ENCODE results near the gene KRI1.

KRI1 gene

DNA sequence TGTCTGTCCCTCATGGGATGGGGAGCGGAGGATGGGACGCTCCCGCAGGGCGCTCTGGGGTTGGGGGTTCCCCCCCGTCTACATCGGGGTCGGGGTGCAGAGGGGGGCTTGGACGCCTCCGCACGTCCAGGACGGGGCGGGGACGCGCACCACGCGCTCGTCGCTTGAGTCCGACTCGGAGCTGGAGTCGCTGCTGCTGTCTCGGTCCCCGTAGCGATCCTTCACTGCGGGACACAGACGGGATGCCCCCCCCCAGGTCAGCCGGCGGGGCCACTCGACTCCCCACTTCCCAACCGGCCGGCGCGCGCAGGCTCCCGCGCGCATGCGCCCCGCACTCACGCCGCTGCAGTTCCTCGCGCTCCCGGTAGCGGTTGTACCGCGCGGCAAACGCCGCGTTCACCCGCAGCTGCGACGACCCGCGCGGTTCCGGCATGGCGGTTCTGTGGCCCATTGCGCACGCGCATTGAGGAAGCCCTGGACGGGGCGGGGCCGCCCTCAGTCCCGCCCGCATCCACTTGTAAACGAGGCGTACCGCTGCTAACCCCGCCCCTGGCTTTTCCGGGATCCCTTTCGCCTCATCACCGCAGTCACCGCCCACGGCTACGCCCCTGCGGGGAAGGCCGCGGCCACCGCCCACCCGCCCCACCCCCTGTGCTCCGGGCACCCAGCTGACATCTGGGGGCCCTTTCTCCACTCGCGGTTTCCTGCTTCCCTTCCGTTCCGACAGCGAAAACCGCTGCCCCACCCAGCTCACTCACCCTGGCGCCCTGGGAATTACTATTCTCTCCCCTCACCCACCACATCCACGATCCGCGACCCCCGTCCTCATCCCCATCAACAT, at the start of gene KRI1:
TSS of gene KRI1 (minus strand) at position 444 of the 841 bp plus-strand sequence. CDS start at position 433, 11 bp downstream.
- DNase-seq, result peak; percentile 94

- DNase-seq, result no peak
These were observed 46.8 kb upstream of the KRI1 start for GRCh38 chr19:10612499-10613119.

- no peak for DNase-seq
These were observed 46.1 kb upstream of the KRI1 start for GRCh38 chr19:10611907-10612306.

DNA sequence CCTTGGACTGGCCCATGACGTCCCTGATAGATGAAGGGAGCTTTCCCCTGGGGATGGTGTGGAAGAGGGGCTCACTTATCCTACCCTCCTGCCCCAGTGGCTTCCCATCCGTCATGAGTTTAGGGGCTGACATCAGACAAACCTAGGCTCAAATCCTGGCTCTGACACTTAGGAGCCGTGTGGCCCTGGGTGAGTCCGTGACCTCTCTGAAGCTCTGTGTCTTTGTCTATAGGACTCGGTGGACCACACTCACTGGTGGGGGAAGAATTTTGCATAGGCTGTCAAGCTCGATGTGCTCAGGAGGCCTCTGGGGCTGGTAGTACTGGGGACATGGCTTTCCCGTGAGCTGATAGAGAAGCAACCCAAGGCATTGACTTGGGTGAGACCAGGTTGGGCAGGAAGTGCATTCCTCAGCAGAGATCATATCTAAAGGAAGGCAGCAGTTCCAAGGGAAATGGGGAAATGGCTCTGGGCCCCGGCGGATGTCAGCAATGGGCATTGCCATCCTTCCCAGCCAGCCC, 38.7 kb upstream of the KRI1 start:
- no peak for DNase-seq

GRCh38 chr19:10603873-10604459, 38.2 kb upstream of the KRI1 start:
- DNase-seq, result no peak

DNA sequence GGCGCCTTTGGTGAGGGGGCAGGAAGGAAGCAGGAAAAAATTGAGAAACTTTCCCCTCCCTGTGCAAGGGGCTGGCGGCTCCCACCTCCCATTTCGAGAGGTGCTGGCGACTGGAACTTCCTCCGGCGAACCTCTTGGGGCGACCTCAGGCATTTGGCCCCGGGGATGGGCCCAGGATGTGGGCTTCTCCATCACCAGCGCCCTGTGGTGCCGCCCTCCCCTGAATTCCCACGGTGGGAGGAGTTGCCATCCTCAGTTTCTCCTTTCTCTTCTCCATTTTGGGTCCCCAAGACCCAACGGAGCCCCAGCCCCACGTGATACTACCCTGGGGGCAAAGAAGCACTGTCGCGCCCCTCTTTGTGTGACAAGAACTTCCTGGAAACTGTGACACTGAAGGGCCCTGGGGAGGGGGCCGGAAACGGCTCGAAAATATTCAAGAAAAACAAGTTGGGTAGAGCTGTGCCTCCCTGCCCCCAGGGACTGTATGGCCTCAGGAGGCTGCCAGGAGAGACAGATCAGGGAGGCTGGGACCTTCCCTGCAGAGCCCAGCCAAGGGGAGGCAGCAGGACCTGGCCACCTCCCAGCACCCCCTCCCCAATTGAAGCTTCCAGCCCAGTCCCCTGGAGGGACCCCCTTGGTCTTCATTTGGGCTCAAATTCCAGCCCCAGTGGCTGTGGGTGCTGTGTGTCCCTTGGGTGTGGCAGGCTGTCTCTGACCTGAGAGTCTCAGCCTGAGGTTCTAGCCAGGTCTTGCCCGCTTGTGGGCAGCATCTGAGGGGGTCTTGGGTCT, 37.5 kb upstream of the KRI1 start:
- DNase-seq, result no peak

DNA sequence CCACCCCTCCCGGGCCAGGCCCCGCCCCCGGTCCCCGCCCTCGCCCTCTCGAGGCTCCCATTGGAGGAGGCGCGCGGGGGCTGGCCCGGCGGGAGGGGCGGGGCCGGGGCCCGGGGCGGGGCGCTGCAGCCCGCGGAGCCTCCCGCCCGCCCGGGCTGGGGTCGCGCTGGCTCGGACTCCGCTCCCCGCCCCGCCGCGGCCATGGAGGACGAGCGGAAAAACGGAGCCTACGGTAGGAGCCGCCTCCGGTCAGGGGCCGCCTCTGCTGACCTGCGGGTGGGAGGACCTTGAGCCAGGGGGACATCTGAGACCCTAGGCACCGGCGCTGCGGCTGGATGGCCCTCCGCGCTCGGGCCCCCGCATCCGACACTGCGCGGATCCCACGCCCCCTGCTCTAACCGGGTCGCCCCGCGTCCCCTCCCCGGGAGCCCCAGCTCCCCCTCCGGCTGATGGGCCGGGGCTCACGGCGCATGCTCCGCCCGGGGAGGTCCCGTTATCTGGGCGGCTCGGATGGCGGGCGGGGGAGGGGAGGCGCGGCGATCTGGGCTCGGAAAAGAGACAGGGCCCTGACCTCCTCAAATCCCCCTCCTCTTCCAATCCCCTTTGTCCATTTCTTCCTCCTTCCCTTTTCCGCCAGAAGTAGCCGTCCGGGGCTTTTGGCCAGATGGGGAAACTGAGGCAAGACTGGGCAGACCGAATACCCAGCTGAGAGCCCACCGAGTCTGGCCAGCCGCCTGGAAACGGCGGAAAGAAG, 36.7 kb upstream of the KRI1 start:
- DNase-seq, result peak; percentile 50

- no peak for DNase-seq
These were observed 36.2 kb upstream of the KRI1 start for GRCh38 chr19:10601999-10602329.

- DNase-seq, result no peak
These were observed 34.3 kb upstream of the KRI1 start for GRCh38 chr19:10600149-10600548.

GRCh38 chr19:10593820-10594637, 28.2 kb upstream of the KRI1 start:
- DNase-seq, result no peak

GRCh38 chr19:10593148-10593547, 27.3 kb upstream of the KRI1 start:
- no peak for DNase-seq

DNA sequence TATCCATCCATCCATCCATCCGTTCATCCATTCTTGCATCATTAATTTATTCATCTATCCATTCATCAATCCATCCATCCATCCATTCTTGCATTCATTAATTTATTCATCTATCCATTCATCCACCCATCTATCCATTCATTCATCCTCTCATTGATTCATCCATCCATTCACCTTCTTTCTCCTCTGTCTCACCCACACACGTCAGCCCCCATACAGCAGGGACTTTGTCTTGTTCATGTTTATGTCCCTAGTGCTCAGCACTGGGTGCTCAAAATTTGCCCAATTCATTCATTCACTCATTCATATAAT, 22.0 kb upstream of the KRI1 start:
- DNase-seq, result no peak

GRCh38 chr19:10587022-10587838, 21.4 kb upstream of the KRI1 start, which contains the start of gene AP1M2:
Gene AP1M2, minus strand, starts transcription at chr19:10587312. Its CDS starts 81 bp downstream, at chr19:10587231.
- DNase-seq, result no peak

DNA sequence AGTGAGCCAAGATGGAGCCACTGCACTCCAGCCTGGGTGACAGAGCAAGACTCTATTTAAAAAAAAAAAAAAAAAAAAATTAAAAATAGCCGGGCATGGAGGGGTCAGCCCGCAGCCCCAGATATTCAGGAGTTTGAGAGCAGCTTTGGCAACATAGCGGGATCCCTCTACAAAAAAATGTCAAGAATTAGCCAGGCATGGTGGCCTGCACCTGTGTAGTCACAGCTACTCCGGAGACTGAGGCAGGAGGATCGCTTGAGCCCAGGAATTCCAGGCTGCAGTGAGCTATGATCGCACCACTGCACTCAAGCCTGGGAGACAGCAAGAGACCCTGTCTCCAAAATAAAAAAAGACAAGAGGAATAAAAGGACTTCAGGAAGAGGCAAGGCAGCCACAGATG, 20.6 kb upstream of the KRI1 start:
- no peak for DNase-seq

GRCh38 chr19:10583036-10583776, 17.4 kb upstream of the KRI1 start:
- DNase-seq, result no peak

- no peak for DNase-seq
These were observed 16.3 kb upstream of the KRI1 start for GRCh38 chr19:10582091-10582490.

- DNase-seq, result peak; percentile 71
These were observed 15.3 kb upstream of the KRI1 start for GRCh38 chr19:10580979-10581631.

GRCh38 chr19:10577951-10578350, 12.1 kb upstream of the KRI1 start:
- DNase-seq, result no peak

GRCh38 chr19:10575011-10575716, 9.4 kb upstream of the KRI1 start:
- DNase-seq, result no peak

All from NCI-H2227 treated with DMSO at 0.1 percent for 48 hours (cell line).